IMR-90 (cell line): Measurements from ENCODE around the gene DNM3. TPM values are rescaled to one million over a fixed set of nuclear protein-coding genes. Genes with fewer than 3 reads are reported as not detected.

ENCODE experiments used
- ATAC-seq: fragments of 200-7000 bp; cut with Tn5 transposase; 2 replicates; pipeline ENCODE4 v1.9.1; 2020; ENCODE audit warnings: low read depth, mild to moderate bottlenecking, moderate library complexity
- BruUV-seq: library from RNA; stranded (reverse); fragments of 400-500 nt; replicated peaks from 2 replicates; lab custom pipeline; 2021; lab: Mats Ljungman, UMichigan
- CTCF ChIA-PET: fragments of 300-600 bp; formaldehyde crosslinking; extraction: SDS; loops from one replicate; lab custom pipeline; 2021; ENCODE audit warnings: antibody characterized with exemption; lab: Yijun Ruan, JAX
- POLR2A ChIA-PET: fragments of 300-600 bp; sonication (Branson Sonifier 250); formaldehyde crosslinking; loops from one replicate; lab custom pipeline; 2022; ENCODE audit warnings: antibody characterized with exemption; ENCODE audit not compliant: unreplicated experiment; lab: Charles Lee
- DNase-seq: peaks from one replicate; pipeline ENCODE4 v3.0.0; 2013
- H2AFZ ChIP-seq: replicated peaks from 2 replicates; pipeline ENCODE3; 2013; ENCODE audit warnings: low read length, mild to moderate bottlenecking; ENCODE audit not compliant: poor library complexity
- H2AK5ac ChIP-seq: 2 replicates; pipeline ENCODE4 v1.6.1; 2013; ENCODE audit warnings: low read depth, low read length, inconsistent platforms
- H2AK9ac ChIP-seq: replicated peaks from 2 replicates; pipeline ENCODE3; 2013; ENCODE audit warnings: mild to moderate bottlenecking, low read depth, low read length, moderate library complexity; ENCODE audit not compliant: poor library complexity
- H2BK120ac ChIP-seq: 2 replicates; pipeline ENCODE4 v1.6.1; 2013; ENCODE audit warnings: low read depth, low read length, inconsistent platforms
- H2BK15ac ChIP-seq: 3 replicates; pipeline ENCODE4 v1.6.1; 2013; ENCODE audit warnings: low read depth, low read length, inconsistent platforms
- H2BK20ac ChIP-seq: 2 replicates; pipeline ENCODE4 v1.6.1; 2013; ENCODE audit warnings: low read depth, mild to moderate bottlenecking, inconsistent platforms, low read length, moderate library complexity
- H2BK5ac ChIP-seq: 2 replicates; pipeline ENCODE4 v1.6.1; 2013; ENCODE audit warnings: mild to moderate bottlenecking, low read depth, low read length, inconsistent platforms; ENCODE audit not compliant: poor library complexity, severe bottlenecking
- H3K14ac ChIP-seq: replicated peaks from 2 replicates; pipeline ENCODE4 v1.6.1; 2013; ENCODE audit warnings: low read depth, low read length, inconsistent platforms
- H3K18ac ChIP-seq: 2 replicates; pipeline ENCODE4 v1.6.1; 2013; ENCODE audit warnings: low read depth, low read length, control low read depth
- H3K23ac ChIP-seq: 2 replicates; pipeline ENCODE4 v1.6.1; 2013; ENCODE audit warnings: low read depth, low read length, inconsistent platforms
- H3K27ac ChIP-seq: 2 replicates; pipeline ENCODE4 v1.5.1; 2013; ENCODE audit warnings: mild to moderate bottlenecking, control low read depth, low read length; ENCODE audit not compliant: insufficient read depth
- H3K27me3 ChIP-seq: 2 replicates; pipeline ENCODE4 v1.6.1; 2013; ENCODE audit warnings: low read length; ENCODE audit not compliant: control insufficient read depth, insufficient read depth
- H3K36me3 ChIP-seq: 2 replicates; pipeline ENCODE4 v1.6.1; 2013; ENCODE audit warnings: low read length, mixed read lengths; ENCODE audit not compliant: control insufficient read depth, insufficient read depth
- H3K4ac ChIP-seq: 2 replicates; pipeline ENCODE4 v1.6.1; 2013; ENCODE audit warnings: low read depth, low read length, inconsistent platforms
- H3K4me1 ChIP-seq: 2 replicates; pipeline ENCODE4 v1.6.1; 2013; ENCODE audit warnings: low read length, mixed read lengths; ENCODE audit not compliant: control insufficient read depth, insufficient read depth
- H3K4me2 ChIP-seq: 2 replicates; pipeline ENCODE4 v1.6.1; 2013; ENCODE audit warnings: low read depth, mild to moderate bottlenecking, control low read depth, low read length, moderate library complexity
- H3K4me3 ChIP-seq: 2 replicates; pipeline ENCODE4 v1.5.1; 2013; ENCODE audit warnings: low read depth, mild to moderate bottlenecking, control low read depth, low read length, moderate library complexity; ENCODE audit not compliant: insufficient read depth
- H3K56ac ChIP-seq: 2 replicates; pipeline ENCODE4 v1.6.1; 2013; ENCODE audit warnings: low read length, inconsistent platforms; ENCODE audit not compliant: insufficient read depth; ENCODE audit errors: extremely low read depth
- H3K79me1 ChIP-seq, 2 experiments: 2 replicates each; pipeline ENCODE4 v1.6.1; 2013; ENCODE audit warnings: low read length in 2 of 2, inconsistent platforms in 1 of 2, low read depth in 1 of 2
- H3K9ac ChIP-seq: 2 replicates; pipeline ENCODE4 v1.6.1; 2013; ENCODE audit warnings: low read depth, low read length, control low read depth
- H3K9me1 ChIP-seq: 2 replicates; pipeline ENCODE4 v1.6.1; 2013; ENCODE audit warnings: low read length, inconsistent platforms; ENCODE audit not compliant: insufficient read depth
- H3K9me3 ChIP-seq: 2 replicates; pipeline ENCODE4 v1.6.1; 2013; ENCODE audit warnings: low read length; ENCODE audit not compliant: control insufficient read depth, insufficient read depth
- H4K20me1 ChIP-seq: 2 replicates; pipeline ENCODE4 v1.6.1; 2013; ENCODE audit warnings: low read length, inconsistent platforms; ENCODE audit not compliant: insufficient read depth
- H4K5ac ChIP-seq: 2 replicates; pipeline ENCODE4 v1.6.1; 2013; ENCODE audit warnings: mild to moderate bottlenecking, low read depth, low read length, control low read depth
- H4K8ac ChIP-seq, 2 experiments: 2 replicates each; pipeline ENCODE4 v1.6.1; 2013; ENCODE audit warnings: low read depth in 2 of 2, low read length in 2 of 2, control low read depth in 1 of 2, inconsistent platforms in 1 of 2
- H4K91ac ChIP-seq: 2 replicates; pipeline ENCODE4 v1.6.1; 2013; ENCODE audit warnings: low read depth, low read length, inconsistent platforms; ENCODE audit not compliant: insufficient read depth
- CHD1 ChIP-seq: IDR thresholded peaks from 2 replicates; pipeline ENCODE4 v1.6.1; 2012; ENCODE audit warnings: low read depth, low read length, improper control_type of control experiment
- FOS ChIP-seq: fragments of 150-350 bp; IDR thresholded peaks from 2 replicates; pipeline ENCODE4 v1.6.1; 2016; ENCODE audit warnings: low read depth, low read length
- RAD21 ChIP-seq: IDR thresholded peaks from 2 replicates; pipeline ENCODE4 v1.6.1; 2012; ENCODE audit warnings: low read length, improper control_type of control experiment
- RFX5 ChIP-seq: IDR thresholded peaks from 2 replicates; pipeline ENCODE4 v1.8.0; 2012; ENCODE audit warnings: low read depth, mild to moderate bottlenecking, low read length, moderate library complexity
- WGBS, 2 experiments: methylation state at CpG; one replicate each; pipeline versions ENCODE4 v1.1.5 to v1.1.7; 2013; ENCODE audit warnings: missing lambda C conversion rate in 2 of 2; ENCODE audit not compliant: insufficient read length in 1 of 2; ENCODE audit errors: extremely low coverage in 2 of 2; 5-methylcytosine and 5-hydroxymethylcytosine counted together
- dilution Hi-C: fragments of 300-500 bp; cut with HindIII; formaldehyde crosslinking; loops from one replicate; pipeline ENCODE4 v1.14.3; 2018; ENCODE audit warnings: low sequenced_read_pairs; ENCODE audit not compliant: unreplicated experiment
- in situ Hi-C: fragments of 300-500 bp; cut with MboI; formaldehyde crosslinking; loops from 3 replicates; pipeline ENCODE4 v1.14.3; 2019; ENCODE audit warnings: low sequenced_read_pairs, inconsistent platforms, mixed read lengths
- intact Hi-C: fragments of 100-400 bp; cut with micrococcal nuclease; formaldehyde crosslinking; loops from 2 replicates; pipeline ENCODE4 v1.10.0; 2022
- polyA plus RNA-seq, 3 experiments: library from polyadenylated mRNA; depleted of rRNA; stranded (reverse); fragments of >200 nt; gene quantifications; 2 replicates each; pipeline ENCODE4 v1.2.3, GENCODE V29; 2012; ENCODE audit warnings: low replicate concordance in 1 of 3
- total RNA-seq: library from RNA; depleted of rRNA; stranded (reverse); fragments of >200 nt; gene quantifications from 2 replicates; pipeline ENCODE4 v1.2.3, GENCODE V29; 2012
- TF ChIP-seq, protein P1 (sequence below): fragments of 150-350 bp; IDR thresholded peaks from 2 replicates; pipeline ENCODE4 v1.6.1; 2016; ENCODE audit warnings: low read depth, mild to moderate bottlenecking, low read length, moderate library complexity, borderline replicate concordance

Gene DNM3
- total and polyA plus RNA-seq, 2 of the 4 experiments (the other 2 are of a cell fraction) = 0.36 TPM

DNA sequence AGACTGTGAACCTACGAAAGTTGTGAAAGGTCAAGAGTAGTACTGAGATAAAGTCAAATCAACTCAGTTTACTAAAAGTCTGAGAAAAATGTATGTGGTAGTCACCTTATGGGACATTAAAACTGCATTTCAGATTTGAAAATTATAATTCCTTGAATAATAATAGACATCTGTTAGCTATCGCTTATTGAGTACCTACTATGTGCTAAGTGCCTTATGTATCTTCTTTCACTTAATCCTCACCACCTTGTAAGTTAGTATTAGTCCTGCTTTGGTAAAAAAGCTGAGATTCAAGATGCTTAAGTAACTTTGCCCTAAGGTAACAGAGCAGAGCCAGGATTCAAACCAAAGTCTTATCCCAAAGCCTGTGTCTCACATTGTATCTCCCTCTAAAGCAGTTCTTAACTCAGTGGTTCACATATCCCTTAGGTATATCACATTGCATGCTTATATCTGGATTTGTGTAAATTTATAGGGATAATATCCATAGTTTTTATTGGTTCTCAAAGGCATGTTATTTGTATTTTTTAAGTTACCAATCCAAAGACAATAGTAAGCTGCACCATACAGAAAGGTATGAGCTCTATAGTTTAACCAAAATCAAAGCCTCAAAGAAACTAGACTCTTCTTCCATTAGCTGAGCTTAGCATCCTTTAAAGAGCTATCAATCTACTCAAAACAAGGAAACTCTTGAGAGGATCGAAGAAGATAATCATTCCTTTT, 601.7 kb downstream of the DNM3 start:
- Histone ChIP-seq H3K14ac (peak overlapping the region; percentile 73), H2BK20ac (no peak overlapping the region), H3K36me3 (peaks cover 5% of the 10 kb centered on the region), H4K91ac (no peak overlapping the region), H3K79me1 (peaks cover 26 to 45% of the 10 kb centered on the region in 2 experiments), H2BK5ac (peak overlapping the region; percentile 73), H4K8ac (peak overlapping the region; percentile 33 to 85; a peak in 3 of 4 replicates), H3K9ac (peak overlapping the region; percentile 86), H2AK5ac (no peak overlapping the region), H2BK15ac (no peak overlapping the region), H3K27ac (0 out of 2 replicates have a peak overlapping the region, but pooled peaks have one; percentile 84), H3K4ac (peak overlapping the region; percentile 80; the same call in 1 of the 2 replicates), H2AK9ac (no peak overlapping the region), H3K4me1 (peaks cover 4% of the 10 kb centered on the region), H3K9me3 (no peaks in the 10 kb centered on the region), H4K20me1 (no peaks in the 10 kb centered on the region), H2BK120ac (no peak overlapping the region), H4K5ac (peak overlapping the region; percentile 62), H2AFZ (no peak overlapping the region), H3K23ac (peak overlapping the region; percentile 78; the same call in 1 of the 2 replicates), H3K27me3 (no peaks in the 10 kb centered on the region), H3K56ac (0 out of 2 replicates have a peak overlapping the region, but pooled peaks have one; percentile 28), H3K4me3 (peak overlapping the region; percentile 90), H3K4me2 (peak overlapping the region; percentile 97), H3K9me1 (peaks cover 15% of the 10 kb centered on the region), H3K18ac (no peak overlapping the region)
- TF ChIP-seq FOS = no peak
- TF ChIP-seq RFX5 = no peak
- no peak for TF ChIP-seq CHD1
- TF ChIP-seq, protein P1, sequence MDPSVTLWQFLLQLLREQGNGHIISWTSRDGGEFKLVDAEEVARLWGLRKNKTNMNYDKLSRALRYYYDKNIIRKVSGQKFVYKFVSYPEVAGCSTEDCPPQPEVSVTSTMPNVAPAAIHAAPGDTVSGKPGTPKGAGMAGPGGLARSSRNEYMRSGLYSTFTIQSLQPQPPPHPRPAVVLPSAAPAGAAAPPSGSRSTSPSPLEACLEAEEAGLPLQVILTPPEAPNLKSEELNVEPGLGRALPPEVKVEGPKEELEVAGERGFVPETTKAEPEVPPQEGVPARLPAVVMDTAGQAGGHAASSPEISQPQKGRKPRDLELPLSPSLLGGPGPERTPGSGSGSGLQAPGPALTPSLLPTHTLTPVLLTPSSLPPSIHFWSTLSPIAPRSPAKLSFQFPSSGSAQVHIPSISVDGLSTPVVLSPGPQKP = no peak
- no peak for TF ChIP-seq RAD21
- in situ Hi-C loops (no loop called here), dilution Hi-C loops (no loop called here), intact Hi-C loops (loop anchor here (5.0 kb wide), 2 partner anchors 301 to 401 kb away; no protein-coding TSS in a partner anchor)
- POLR2A ChIA-PET = interaction anchor here (0.7 kb wide), 1 partner anchor 67 kb away, joined by 3 read pairs; no protein-coding TSS in a partner anchor
- DNase-seq (no peak), ATAC-seq (no peak)
- WGBS, 2 experiments = no CpG with 5 or more reads among the region's 3 CpGs
- CTCF ChIA-PET = interaction anchor here (0.9 to 1.5 kb wide), 3 partner anchors 192 to 440 kb away, joined by 4 to 5 read pairs (median 4); no protein-coding TSS in a partner anchor
- BruUV-seq = no TSS peak
